GM19351 (cell line): ENCODE data around the gene SMURF1.
"Not testable (repeated sequence)": the region's sequence is repeated elsewhere in the genome, so short reads cannot be mapped to it uniquely, and the experiment has no call there.

ENCODE experiments used
- ATAC-seq: cut with Tn5 transposase; IDR thresholded peaks from one replicate; pipeline ENCODE4 v1.9.1; 2021; ENCODE audit warnings: mild to moderate bottlenecking, moderate library complexity; ENCODE audit not compliant: unreplicated experiment

SMURF1 gene

GRCh38 chr7:99070361-99070760 is 73.5 kb downstream of the SMURF1 start:
- ATAC-seq = no peak

DNA sequence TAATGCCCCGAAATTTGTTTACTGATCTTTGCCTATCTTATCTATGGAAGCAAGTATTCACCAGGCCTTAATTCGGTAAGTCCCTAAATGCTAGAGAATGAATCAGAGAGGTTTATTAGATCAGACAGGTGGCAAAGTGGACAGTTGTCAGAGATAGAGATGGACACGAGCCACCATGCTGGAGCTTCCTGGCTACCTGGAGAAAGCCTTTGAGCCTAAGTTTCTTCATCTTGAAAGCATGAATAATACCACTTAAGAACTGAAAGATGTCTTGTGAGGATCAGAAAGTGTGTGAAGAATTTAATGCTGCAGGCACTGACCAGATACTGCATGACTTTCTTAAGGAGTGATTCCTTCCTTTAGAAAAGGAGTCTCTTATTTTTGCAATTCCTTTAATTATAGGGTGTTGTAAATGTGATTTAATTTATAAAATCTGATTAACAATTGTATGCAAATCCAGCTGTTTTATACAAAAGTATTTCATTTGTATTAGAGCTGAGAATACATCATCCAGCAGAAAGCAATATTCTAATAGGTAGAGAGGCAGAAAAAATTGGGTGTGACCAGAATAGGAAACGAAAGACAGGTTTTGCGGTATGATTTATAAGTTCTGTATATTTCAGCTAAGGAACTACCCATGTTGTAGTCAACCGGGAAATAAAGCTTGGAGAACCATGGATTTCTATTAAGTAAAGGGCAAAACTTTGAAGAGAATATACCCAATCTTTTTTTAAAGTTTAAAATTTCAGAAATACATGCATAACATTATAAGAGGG is 82.7 kb downstream of the SMURF1 start:
- no peak for ATAC-seq

GRCh38 chr7:99054781-99055180 is 89.1 kb downstream of the SMURF1 start:
- no peak for ATAC-seq

DNA sequence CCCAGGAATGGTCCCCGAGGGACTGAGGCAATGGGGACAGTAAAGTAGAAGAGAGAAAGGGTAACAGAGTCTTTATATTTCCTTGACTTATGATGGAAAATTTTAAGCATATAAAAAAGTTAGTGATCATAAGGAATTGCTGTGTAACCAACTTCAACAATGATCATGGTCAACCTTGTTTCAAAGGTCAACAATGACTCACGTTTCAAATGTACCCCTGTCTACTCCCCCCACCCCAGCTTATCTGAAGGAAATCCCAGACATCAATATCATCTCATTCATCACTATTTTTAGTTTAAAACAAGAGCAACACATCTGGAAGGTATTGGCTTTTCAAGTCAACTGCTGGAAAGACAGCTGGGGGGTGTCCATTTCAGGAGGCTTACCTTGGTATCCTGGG is 92.9 kb downstream of the SMURF1 start:
- ATAC-seq = no peak

- no peak for ATAC-seq
Measured at GRCh38 chr7:99047526-99048077, 96.3 kb downstream of the SMURF1 start.

DNA sequence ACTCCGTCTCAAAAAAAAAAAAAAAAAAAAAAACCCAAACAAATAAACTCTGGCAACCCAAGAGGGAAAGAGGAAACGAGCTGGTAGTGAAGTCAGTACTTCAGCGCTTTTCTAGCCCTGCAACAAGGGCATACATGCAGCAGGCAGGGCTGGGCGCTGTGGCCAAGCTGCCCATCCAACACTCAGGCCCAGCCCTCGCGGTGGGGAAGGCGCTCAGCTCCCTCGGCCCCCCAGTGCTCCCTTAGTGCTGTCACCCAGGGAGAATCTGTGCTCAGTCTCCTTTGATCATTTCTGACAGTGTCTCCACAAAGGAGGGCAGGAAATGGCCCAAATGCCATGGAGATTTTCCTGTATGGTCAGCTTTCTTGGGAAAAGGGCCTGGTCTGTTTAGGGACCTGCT is 97.2 kb downstream of the SMURF1 start:
- no peak for ATAC-seq

- ATAC-seq = not testable (repeated sequence)
Measured at GRCh38 chr7:99046262-99046661, 97.6 kb downstream of the SMURF1 start.

DNA sequence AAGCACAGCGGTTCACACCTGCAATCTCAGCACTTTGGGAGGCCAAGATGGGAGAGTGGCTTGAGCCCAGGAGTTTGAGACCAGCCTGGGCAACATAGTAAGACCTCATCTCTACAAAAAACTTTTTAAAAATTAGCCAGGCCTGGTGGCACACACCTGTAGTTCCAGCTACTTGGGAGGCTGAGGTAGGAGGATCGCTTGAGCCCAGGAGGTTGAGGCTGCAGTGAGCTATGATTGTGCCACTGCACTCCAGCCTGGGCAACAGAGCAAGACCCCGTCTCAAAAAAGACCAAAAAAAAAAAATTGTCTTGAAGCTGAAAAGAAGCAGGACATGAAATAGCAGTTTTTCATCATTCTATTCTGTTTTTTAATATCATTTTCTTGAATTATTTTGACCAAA is 99.0 kb downstream of the SMURF1 start:
- ATAC-seq = not testable (repeated sequence)

GRCh38 chr7:99042957-99043356 is 101.0 kb downstream of the SMURF1 start:
- no peak for ATAC-seq

DNA sequence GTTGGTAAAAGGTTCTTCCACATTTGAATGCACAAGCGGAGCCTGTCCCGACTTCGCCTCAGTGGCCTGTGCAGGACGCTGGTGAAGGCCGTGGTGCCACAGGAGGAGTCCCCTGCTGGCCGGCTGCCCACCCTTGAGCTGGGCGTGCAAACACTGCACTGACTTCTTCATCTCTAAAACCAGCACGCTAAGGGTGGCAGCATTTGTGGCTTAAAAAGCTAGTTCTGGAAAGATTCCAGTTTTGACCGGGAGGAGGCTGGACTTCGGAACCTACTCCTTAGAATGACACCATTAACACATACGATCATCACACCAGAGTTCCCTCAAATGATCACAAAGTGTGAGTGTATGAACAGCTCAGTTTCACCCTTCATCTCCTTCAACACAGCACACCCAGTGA is 102.4 kb downstream of the SMURF1 start:
- no peak for ATAC-seq

- ATAC-seq = no peak
Measured at GRCh38 chr7:99040104-99040958, 103.6 kb downstream of the SMURF1 start.

- no peak for ATAC-seq
Measured at GRCh38 chr7:99039384-99039891, 104.5 kb downstream of the SMURF1 start.

- no peak for ATAC-seq
Measured at GRCh38 chr7:99038086-99038855, 105.6 kb downstream of the SMURF1 start.

- no peak for ATAC-seq
Measured at GRCh38 chr7:99037327-99037940, 106.5 kb downstream of the SMURF1 start.

DNA sequence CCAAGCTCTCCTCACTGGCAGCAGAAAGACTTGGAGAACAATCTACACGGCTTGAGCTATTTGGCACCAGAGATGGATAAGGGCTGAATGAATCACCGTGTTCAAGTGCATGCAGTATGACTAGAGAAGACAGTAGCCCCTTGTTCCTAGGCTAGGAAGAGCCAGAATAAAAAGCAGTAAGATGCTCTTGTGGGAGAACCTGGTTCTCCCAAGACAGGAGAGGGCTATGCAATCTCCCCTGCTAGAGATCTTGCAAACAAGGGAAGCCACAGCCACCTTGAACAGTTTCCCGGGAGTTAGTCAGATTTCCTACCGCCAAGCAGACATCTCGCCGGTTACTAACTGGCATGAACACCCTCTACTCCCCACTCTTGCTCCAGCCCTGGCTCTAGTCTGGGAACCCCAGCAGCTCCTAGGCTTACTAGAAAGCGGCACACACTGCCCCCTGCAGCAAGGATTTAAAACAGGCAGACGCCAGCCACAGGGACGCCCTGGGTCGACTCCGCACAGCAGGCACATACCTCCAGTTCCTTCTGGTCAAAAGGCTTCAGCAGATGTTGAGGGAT is 107.3 kb downstream of the SMURF1 start:
- no peak for ATAC-seq

DNA sequence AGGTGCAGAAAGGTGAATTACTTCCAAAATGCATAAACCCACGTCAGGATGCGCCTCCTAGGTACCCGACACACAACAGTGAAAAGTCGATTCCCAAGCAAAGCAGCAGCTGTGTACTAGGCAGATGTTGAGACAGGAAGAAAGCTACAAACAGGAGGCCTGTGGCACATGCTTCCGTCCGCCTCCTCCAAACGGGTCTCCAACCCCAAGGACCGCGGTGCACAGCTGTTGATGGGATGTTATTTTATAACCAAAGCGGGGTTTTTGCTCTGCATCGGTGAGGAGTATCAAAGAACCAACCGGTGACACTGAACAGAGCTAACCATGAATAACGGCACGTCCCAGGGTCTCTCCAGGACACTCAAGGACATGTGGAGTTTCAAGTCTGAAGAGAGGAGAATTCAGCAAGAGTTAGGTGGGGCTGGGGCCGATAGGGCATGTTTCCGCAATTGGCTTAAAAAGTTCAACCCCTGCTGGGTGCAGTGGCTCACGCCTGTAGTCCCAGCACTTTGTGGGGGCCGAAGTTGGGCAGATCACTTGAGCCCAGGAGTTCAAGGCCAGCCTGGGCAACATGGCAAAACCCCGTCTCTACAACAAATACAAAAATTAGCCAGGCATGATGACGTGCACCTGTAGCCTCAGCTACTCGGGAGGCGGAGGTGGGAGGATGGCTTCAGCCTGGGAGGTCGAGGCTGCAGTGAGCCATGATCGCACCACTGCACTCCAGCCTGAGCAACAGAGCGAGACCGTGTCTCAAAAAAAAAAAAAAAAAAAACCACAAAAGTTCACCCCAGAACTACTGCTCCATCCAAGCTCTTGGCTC is 108.0 kb downstream of the SMURF1 start:
- no peak for ATAC-seq

DNA sequence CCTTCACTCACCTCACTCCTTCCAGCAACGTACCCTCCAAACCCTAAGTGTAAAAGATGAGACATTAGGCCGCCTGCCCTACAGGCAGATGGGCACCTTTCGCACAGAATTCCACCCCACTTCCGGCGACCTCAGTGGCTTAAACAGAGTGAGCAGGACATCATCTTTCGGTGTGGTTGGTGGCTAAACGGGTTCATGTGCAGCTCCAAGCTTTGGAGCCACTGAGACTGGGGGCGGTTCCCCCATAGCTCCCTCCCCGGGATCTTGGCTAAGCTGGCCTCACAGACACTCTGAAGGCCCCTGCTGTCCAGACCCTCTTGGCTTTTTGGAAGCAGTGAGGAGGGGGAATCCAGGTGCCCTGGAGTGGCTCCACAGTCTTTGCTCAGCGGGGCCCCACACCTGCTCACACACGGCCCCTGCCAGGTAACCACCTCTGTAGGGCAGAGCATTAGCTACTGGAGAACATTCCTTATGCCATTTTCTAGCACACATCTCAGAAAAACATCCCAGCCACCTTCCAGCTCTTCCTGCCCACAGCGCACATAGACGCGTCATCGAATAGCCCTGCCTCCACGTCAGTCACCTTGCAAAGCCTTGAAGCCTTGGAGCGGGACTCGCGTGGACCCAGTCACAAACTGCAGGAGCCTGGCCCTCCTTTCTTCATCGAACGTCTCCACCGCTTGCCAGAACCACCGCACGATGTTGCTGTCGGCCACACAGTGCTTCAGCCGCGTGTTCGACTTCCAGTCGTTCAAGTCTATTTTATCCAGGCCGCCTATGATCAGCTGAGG is 108.8 kb downstream of the SMURF1 start:
- ATAC-seq = no peak

DNA sequence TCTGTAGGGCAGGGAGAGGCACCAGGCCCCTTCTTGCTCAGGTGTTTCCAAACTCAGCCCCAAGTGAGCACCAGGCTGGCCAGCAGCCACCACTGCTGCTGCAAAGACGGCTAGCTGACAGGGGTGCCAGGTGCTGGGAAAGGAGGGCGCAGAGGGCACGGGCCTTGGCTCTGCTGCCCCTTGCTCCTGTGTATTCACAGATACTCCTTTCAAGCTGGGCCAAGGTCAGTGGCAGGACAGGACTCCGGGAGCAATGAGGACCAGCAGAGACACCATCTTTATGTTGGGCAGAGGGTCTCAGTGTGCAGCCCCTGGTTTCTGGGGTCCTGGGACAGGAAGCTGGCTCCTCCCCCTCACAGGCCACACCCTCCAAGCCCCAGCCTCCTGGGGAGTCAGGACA is 110.1 kb downstream of the SMURF1 start:
- no peak for ATAC-seq
